Brain microvascular endothelial cell (primary cell): ENCODE data around the gene OR2T5.
"Not testable (repeated sequence)": the region's sequence is repeated elsewhere in the genome, so short reads cannot be mapped to it uniquely, and the experiment has no call there.

Experiments
- DNase-seq: peaks from one replicate; pipeline ENCODE4 v3.0.0-alpha.2; 2020
- H3K27ac ChIP-seq: fragments of 250-450 bp; sonication (Bioruptor Pico); 2 replicates; pipeline ENCODE4 v1.5.1; 2020; ENCODE audit warnings: mild to moderate bottlenecking, moderate library complexity
- H3K27me3 ChIP-seq: fragments of 250-450 bp; sonication (Bioruptor Pico); replicated peaks from 2 replicates; pipeline ENCODE4 v1.5.1; 2020; ENCODE audit warnings: mild to moderate bottlenecking
- H3K36me3 ChIP-seq: fragments of 250-450 bp; sonication (Bioruptor Pico); replicated peaks from 2 replicates; pipeline ENCODE4 v1.5.1; 2020; ENCODE audit warnings: mild to moderate bottlenecking
- H3K4me3 ChIP-seq: 2 replicates; pipeline ENCODE4 v1.5.1; 2011; ENCODE audit warnings: low read depth, mild to moderate bottlenecking, control low read depth, low read length, moderate library complexity
- in situ Hi-C: cut with HindIII; loops from 2 replicates; pipeline ENCODE4 v1.10.0; 2017; ENCODE audit warnings: low sequenced_read_pairs, low pct_ligation_motif_present

OR2T5 gene, protein sequence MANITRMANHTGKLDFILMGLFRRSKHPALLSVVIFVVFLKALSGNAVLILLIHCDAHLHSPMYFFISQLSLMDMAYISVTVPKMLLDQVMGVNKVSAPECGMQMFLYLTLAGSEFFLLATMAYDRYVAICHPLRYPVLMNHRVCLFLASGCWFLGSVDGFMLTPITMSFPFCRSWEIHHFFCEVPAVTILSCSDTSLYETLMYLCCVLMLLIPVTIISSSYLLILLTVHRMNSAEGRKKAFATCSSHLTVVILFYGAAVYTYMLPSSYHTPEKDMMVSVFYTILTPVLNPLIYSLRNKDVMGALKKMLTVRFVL

DNA sequence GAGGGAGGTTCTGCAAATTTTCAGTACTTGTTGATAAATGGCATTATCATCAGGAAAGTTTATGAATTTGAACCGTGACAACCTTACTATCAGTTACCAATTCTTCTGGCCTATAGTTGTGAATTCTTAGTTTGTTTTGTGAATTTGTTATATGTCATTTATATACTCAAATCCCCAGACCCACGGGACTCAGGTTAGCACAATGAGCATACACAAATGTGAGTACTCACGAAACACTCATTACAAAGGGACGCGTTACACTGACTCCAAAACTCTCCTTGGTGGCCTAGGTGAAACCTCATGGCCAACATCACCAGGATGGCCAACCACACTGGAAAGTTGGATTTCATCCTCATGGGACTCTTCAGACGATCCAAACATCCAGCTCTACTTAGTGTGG, at the start of gene OR2T5:
OR2T5 (plus strand) TSS at position 301 of the 400 bp plus-strand sequence; CDS start at position 301, 0 bp downstream.
- in situ Hi-C loops, H3K27ac ChIP-seq, H3K36me3 ChIP-seq, DNase-seq, H3K27me3 ChIP-seq, H3K4me3 ChIP-seq: not testable (repeated sequence)

DNA sequence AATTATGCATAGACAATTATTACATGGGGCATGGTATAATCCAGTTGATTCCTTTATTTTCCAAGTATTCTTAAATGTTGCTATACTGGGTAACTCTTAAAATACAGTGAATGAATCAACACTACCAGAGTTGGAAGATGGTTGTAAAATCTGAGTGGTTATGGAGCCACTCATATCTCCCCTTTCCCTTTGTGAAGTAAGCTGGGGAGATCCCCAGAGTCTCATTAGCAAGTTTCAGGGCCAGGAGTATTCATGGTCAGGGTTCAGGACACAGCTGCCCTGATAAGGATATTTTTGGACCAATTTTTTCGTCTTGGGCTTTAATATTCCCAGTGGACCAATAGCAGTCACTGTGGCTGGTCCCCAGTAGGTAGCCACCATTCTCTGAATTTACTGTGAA, 49.7 kb upstream of the OR2T5 start:
- H3K27ac ChIP-seq, H3K27me3 ChIP-seq, H3K4me3 ChIP-seq, in situ Hi-C loops, DNase-seq, H3K36me3 ChIP-seq: not testable (repeated sequence)

- H3K4me3 ChIP-seq, H3K27me3 ChIP-seq, in situ Hi-C loops: not testable (repeated sequence)
These were observed 49.1 kb upstream of the OR2T5 start for GRCh38 chr1:248439283-248439682.

DNA sequence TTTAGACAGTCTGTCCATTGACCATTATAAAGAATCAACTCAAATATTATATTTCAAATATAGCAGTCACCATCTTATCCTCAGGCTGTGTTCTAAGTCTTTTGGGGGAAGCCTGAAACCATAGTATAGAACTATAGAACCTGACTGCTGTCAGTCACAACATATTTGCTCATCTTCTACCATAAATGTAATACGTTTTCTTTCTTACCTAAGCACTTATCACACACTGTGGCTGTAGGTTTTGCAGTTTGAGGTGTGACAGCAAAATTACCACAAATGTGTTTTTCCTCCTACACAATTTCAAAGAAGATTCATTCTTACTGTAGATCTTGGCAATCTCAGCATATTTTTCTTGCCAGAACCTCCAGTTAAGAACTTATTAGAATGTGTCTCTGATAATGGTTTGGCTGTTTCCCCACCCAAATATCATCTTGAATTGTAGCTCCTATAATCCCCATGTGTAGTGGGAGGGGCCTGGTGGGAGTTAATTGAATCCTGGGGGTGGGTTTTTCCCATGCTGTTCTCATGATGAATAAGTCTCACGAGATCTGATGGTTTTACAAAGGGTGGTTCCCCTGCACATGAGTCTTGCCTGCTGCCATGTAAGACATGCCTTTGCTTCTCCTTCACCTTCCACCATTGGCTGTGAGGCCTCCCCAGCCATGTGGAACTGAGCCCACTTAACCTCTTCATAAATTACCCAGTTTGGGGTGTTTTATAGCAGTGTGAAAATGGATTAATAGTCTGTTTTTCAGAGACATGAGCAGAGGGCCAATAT, 45.7 kb upstream of the OR2T5 start:
- H3K4me3 ChIP-seq, DNase-seq, H3K27ac ChIP-seq, H3K27me3 ChIP-seq, H3K36me3 ChIP-seq, in situ Hi-C loops: not testable (repeated sequence)

More at GRCh38 chr1:248439283-248439682, 49.1 kb upstream of the OR2T5 start:
- not testable (repeated sequence) for H3K27ac ChIP-seq, H3K36me3 ChIP-seq, DNase-seq

DNA sequence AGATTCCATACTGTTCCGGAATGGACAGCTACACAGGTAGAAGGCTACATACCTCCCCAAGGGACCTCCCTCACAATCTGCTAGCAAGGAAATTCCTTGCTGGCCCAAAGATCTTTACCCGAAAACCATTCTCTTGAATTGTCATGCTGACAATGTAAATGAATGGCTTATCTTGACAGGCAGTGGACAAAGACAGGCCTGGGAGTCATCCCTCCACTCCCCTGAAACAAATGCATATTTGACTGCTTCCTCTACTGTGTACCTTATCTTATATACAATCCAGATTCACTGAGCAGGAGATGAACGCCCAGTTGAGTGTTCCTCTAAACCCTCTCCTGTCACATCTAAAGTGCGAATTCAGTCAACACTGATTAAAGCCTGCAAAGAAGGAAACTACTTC, 43.8 kb upstream of the OR2T5 start:
- H3K4me3 ChIP-seq, H3K27me3 ChIP-seq, H3K27ac ChIP-seq, DNase-seq, in situ Hi-C loops, H3K36me3 ChIP-seq: not testable (repeated sequence)

DNA sequence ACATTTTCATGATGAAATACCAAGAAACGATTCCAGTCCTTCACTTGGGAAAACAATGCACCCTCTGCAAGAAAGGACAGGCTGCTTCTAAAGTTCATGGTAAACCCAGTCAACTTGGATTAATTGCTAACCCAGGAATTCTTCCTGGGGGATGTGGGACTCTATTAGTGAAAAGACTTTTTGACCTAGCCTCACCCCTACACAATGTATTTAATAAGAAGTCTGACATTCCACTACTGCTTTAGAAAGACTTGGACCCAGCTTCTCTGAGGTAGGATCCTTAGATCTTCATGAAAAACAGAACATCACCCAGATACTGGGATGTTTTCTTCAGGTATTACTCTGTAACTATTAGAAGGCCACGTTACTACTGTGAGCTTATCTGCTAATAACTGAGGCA, 43.0 kb upstream of the OR2T5 start, which contains the start of gene OR2T2:
OR2T2 (plus strand) TSS at position 239 of the 400 bp plus-strand sequence. CDS start 7,161 bp downstream, outside the sequence.
- H3K27me3 ChIP-seq, in situ Hi-C loops, H3K36me3 ChIP-seq, H3K4me3 ChIP-seq, DNase-seq, H3K27ac ChIP-seq: not testable (repeated sequence)

- H3K36me3 ChIP-seq, H3K27ac ChIP-seq, H3K4me3 ChIP-seq, in situ Hi-C loops, DNase-seq, H3K27me3 ChIP-seq: not testable (repeated sequence)
These were observed 39.8 kb upstream of the OR2T5 start for GRCh38 chr1:248448409-248449074.

DNA sequence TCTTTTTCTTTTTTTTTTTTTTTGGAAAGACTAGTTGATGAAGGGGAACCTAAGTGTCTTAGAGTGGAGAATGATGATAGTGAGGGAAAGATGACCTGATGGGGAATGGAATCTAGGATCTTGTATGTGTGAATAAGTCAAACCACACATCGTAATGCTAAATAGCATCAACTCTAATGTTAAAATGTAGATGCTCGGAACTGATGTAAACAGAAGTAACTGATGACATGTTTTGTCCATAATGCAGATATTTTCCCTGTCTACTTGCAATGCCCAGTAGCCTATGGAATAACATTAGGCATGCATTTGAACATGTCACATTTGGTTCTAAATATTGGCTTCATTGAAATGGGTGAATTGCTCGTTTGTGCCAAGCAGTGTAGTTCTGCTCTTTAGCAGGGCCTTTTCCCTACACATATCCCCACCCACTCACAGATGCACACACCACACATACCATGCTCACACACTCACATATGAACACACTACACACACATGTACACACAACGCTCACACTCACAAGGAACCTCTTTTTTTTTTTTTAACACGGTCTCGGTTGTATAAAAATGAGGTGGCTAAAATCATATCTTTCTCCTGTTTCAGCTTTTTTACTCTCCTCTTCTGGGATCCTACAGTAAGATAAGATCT, 38.4 kb upstream of the OR2T5 start:
- H3K27ac ChIP-seq, H3K27me3 ChIP-seq, H3K4me3 ChIP-seq, DNase-seq, in situ Hi-C loops, H3K36me3 ChIP-seq: not testable (repeated sequence)

DNA sequence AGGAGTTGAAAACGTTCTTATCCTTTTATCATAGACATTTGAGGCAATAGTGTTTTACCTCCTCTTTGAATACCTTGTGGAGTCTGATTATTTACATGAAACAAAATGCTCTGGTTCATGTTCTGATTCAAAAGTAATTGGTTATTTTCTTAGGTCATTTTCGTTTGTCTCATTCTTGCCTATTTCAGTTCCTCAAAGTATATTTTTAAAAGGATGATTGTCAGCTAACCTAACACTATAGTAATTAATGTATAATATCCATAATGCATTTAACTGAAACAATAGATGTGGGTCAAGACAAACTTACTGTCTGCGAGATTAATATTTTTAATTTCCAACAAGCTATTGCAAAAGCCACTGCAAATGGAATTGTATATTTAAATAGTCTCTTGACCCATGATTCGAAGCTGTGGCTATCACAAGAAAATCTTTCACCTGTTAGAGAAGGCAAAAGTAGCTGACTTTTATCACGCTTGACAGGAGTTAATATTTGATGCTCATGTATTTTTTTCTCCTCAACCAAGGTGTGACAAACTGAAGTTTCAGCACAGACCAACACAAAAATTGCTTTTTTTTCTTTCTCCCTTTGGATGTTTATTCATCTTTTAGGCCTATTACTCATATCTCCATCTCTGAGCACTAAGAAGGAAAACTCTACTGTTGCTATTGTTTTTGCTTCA, 37.8 kb upstream of the OR2T5 start:
- H3K27ac ChIP-seq, DNase-seq, H3K36me3 ChIP-seq, H3K27me3 ChIP-seq, in situ Hi-C loops, H3K4me3 ChIP-seq: not testable (repeated sequence)

- in situ Hi-C loops, H3K27me3 ChIP-seq, H3K4me3 ChIP-seq, H3K27ac ChIP-seq, H3K36me3 ChIP-seq, DNase-seq: not testable (repeated sequence)
These were observed 34.8 kb upstream of the OR2T5 start for GRCh38 chr1:248453619-248454018.

DNA sequence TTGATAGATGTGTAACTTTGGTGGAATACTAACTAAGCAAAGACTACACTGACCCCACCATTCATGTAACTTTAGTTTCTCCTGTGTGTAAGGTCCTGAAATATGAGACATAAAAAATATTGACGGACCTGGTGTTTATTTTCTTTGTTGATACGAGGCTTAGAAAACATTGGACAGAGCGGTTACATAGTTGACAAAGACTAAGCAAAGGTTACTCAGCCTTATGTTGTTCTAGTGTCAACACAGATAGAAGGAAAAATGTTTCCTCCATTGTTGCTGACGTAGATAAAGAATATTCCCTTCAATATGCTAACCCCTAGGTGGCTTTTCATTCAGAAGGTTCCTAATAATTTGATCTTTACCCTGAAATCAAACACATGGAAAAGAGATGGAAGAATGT, 33.3 kb upstream of the OR2T5 start:
- H3K36me3 ChIP-seq: not testable (repeated sequence)

GRCh38 chr1:248456635-248457034, 31.8 kb upstream of the OR2T5 start:
- in situ Hi-C loops, H3K36me3 ChIP-seq, H3K27me3 ChIP-seq, H3K27ac ChIP-seq, DNase-seq, H3K4me3 ChIP-seq: not testable (repeated sequence)

More for the DNA sequence above, 33.3 kb upstream of the OR2T5 start:
- in situ Hi-C loops, H3K4me3 ChIP-seq, H3K27ac ChIP-seq, H3K27me3 ChIP-seq, DNase-seq: not testable (repeated sequence)

GRCh38 chr1:248459117-248459516, 29.3 kb upstream of the OR2T5 start:
- H3K4me3 ChIP-seq, H3K36me3 ChIP-seq, H3K27ac ChIP-seq, DNase-seq, H3K27me3 ChIP-seq, in situ Hi-C loops: not testable (repeated sequence)
